ENCODE data around the gene KIFC1.

Gene KIFC1

GRCh38 chr6:33443619-33444504, 52.2 kb downstream of the KIFC1 start:
- DNase-seq, result no peak

- peak; percentile 64 to 91 (median 82) for DNase-seq
Measured at GRCh38 chr6:33445119-33445603, 53.5 kb downstream of the KIFC1 start.

- DNase-seq, result no peak
Measured at GRCh38 chr6:33446356-33446755, 54.7 kb downstream of the KIFC1 start.

- DNase-seq, result peak; percentile 57 to 86 (median 80)
Measured at GRCh38 chr6:33450434-33450833, 58.8 kb downstream of the KIFC1 start.

GRCh38 chr6:33451606-33452005, 60.0 kb downstream of the KIFC1 start:
- no peak for DNase-seq

GRCh38 chr6:33452496-33452895, 60.9 kb downstream of the KIFC1 start:
- no peak for DNase-seq

GRCh38 chr6:33453393-33454008, 61.9 kb downstream of the KIFC1 start:
- DNase-seq, result no peak

- DNase-seq, result peak; percentile 97 to 99 (median 98)
Measured at GRCh38 chr6:33454009-33454946, 62.7 kb downstream of the KIFC1 start, which contains the start of gene ZBTB9. TSS of gene ZBTB9 (plus strand) at chr6:33454576. CDS start at chr6:33455101, 525 bp downstream.

- no peak for DNase-seq
Measured at GRCh38 chr6:33455051-33455450, 63.4 kb downstream of the KIFC1 start.

GRCh38 chr6:33456156-33456555, 64.5 kb downstream of the KIFC1 start:
- no peak for DNase-seq

- peak; percentile 34 to 68 (median 60) for DNase-seq
Measured at GRCh38 chr6:33458676-33459075, 67.1 kb downstream of the KIFC1 start.

GRCh38 chr6:33459226-33459625, 67.6 kb downstream of the KIFC1 start:
- no peak for DNase-seq

Data from suppressor macrophage (primary cell).